GM19455 (cell line): ENCODE data around the gene PNPT1.
A peak's percentile ranks its signal among the peaks of the same experiment; 100 is the strongest.

Experiments used
- ATAC-seq: cut with Tn5 transposase; IDR thresholded peaks from one replicate; pipeline ENCODE4 v1.9.1; 2021; ENCODE audit not compliant: unreplicated experiment

The PNPT1 gene

GRCh38 chr2:55672630-55673029 is 21.0 kb downstream of the PNPT1 start:
- ATAC-seq, result no peak

DNA sequence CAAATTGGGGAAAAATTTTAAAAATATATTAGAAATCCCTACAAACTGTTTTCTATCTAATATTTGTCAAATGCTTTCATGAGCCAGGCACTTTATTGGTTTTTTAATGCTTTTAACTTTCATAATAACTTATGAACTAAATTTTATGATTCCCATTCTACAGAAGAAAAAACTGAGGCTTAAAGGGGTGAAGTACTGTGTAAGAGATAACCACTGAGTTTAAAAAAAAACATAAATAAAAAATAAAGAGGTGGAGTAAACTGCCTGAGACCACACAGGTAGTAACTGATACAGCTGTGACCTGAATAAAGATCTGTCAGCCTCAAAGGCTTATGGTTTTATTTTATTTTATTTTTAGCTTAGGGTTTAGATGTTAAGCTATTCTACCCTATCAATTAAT is 24.7 kb downstream of the PNPT1 start:
- no peak for ATAC-seq

GRCh38 chr2:55653255-55653654 is 40.4 kb downstream of the PNPT1 start:
- ATAC-seq, result no peak

DNA sequence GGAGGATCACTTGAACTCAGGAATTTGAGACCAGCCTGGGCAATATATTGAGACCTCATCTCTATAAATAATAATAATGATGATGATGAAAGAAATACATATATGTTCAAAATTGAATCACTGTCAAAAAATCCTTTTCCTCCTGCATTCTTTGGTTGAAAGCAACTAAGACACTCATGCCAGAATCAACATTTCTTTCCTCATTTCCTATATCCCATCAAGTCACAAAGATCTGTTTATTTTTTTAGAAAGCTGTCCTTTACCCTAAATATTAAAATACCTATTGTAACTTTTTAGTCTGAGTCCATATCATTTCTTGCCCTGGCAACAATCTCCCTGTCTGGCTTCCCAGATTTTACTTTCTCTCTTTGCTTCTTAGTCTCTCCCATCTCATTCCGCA is 44.4 kb downstream of the PNPT1 start:
- no peak for ATAC-seq

- no peak for ATAC-seq
Measured at GRCh38 chr2:55636831-55637230, 56.8 kb downstream of the PNPT1 start.

DNA sequence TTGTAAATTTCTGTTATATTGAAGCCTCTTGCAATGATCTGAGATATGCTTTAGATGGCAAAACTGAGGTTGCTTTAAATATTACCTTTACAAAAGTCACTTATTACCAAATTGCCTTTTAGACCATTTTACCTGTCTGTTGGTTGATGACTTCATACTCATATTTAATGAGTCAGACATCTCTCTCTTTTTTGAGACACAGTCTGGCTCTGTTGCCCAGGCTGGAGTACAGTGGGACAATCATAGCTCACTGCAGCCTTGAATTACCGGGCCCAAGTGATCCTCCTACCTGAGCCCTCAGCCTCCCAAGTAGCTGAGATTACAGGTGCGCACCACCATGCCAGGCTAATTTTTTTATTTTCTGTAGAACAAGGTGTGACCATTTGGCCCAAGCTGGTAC is 64.7 kb downstream of the PNPT1 start:
- no peak for ATAC-seq

- no peak for ATAC-seq
Measured at GRCh38 chr2:55627915-55628314, 65.7 kb downstream of the PNPT1 start.

GRCh38 chr2:55621802-55622201 is 71.8 kb downstream of the PNPT1 start:
- ATAC-seq, result no peak

- ATAC-seq, result no peak
Measured at GRCh38 chr2:55620123-55620779, 73.4 kb downstream of the PNPT1 start.

DNA sequence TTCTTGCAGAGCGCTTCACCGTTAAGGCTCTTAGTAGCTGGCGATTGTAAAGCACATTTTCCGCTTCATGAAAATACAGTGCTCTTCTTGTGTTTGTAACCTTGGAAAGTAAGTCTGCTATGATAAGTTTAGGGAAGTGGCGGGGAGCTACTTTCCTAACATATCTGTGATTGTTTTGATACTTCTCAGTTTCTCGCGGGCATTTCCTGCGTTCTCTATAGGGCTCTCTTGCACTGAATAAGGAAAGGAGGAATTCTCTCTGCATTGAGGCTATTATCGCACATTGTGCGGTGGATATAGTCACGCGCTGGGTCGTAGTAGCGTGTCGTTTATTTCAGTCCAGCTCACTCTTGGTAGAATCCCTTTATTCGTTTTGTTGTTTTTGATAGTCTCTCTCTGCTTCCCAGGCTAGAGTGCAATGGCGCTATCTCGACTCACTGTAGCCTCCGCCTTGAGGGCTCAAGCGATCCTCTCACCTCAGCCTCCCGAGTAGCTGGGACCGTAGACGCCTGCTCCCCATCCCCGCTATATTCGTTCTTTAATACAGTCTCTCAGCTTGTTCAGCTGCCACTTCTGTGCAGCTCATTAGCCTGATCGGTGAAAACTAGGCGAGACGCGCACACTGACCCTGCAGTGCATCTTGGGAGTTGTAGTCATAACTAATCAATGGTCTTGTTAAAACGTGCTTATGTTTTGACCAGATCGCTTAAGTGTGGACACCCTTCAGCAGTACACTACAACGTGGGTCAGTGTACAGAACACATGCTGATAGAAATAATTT is 75.2 kb downstream of the PNPT1 start:
- ATAC-seq, result peak; percentile 40

GRCh38 chr2:55618025-55618274 is 75.7 kb downstream of the PNPT1 start:
- ATAC-seq, result no peak

DNA sequence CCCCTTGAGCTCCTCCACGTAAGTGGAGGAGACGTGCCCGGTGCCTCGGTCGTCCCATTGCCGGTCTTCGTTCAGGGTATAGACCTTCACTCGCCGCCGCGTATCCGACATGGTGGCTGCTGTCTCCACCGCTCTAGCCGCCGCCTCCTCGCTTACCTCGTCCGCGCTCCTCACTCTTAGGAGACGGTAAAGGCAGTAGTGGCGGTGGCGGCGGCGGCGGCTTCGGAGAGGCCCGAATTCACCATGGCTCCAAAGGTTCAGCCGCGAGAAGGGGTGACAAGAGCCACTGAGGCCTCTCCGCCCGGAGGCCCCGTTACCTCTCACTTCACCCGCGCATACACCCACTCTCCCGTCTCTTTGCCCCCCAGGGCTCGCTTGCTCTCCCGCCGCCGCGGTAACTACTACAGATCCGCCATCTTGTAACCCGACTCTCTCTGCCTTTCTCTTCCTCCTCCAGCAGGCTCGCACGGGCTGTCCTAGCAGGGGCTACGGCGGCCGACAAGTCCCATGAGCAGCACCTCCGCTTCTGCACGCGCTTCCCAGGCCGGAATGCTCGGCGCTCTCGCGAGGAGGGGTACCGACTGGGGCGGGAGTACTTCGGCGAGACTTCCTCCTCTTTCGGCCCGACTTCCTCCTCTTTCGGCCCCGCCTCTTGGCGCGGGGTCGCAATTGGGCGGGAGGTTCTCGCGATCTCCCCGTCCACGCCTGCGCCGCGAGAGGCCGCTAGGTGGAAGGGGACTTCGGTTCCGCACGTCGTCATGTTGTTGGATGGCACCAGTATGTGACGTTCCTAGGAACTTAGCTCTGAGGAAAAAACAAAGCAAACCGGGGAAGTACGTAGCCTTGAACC is 76.2 kb downstream of the PNPT1 start, which contains the start of gene PPP4R3B:
Gene PPP4R3B, minus strand, starts transcription at position 448 of the 850 bp plus-strand sequence. Its CDS starts 337 bp downstream, at position 111.
- ATAC-seq, result peak; percentile 84

DNA sequence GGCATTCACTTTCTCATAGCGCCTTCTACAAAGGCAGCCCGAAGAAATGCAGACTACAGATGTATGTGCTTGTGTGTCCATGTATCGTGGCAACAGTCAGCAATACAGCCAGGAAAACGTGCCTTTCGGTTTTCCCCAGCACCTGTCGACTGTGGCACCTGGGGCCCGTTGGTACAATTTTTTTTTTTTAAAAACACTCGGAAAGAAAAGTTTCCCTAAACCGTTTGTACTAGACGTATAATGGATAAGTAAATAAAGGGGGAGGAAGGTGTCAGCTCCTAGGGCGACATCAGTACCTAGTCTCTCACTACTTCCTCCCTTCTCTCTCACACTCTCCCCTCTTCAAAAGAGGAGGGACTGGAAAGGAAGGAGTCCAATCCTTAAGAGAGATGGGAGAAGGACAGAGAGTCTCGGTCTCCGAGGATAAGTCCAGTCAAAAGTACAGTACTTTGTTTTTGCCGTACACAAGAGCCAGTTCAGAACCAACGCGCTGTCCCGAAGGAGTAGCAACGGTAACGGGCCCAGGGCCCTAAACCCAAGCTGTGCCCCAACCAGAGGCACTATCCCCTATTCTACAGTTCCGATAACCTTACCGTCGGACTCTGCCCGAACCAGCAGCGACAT is 77.0 kb downstream of the PNPT1 start:
- peak; percentile 13 for ATAC-seq

DNA sequence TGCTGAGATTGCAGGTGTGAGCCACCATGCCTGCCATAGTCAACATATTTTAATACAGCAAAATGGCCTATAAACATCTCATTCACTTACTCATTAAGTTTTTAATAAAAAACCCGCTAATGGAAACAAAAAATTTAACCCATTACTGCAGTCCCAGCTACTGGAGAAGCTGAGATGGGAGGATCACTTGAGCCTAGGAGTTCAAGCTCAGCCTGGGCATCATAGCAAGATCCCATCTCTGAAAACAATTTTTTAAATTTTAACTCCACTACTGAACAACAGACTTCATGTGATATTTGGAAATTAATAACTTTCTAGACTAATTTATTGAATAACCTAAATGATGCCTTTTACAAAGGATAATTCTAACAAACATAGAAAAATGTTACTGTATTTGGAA is 81.6 kb downstream of the PNPT1 start:
- ATAC-seq, result no peak

- no peak for ATAC-seq
Measured at GRCh38 chr2:55610954-55611743, 82.5 kb downstream of the PNPT1 start.

DNA sequence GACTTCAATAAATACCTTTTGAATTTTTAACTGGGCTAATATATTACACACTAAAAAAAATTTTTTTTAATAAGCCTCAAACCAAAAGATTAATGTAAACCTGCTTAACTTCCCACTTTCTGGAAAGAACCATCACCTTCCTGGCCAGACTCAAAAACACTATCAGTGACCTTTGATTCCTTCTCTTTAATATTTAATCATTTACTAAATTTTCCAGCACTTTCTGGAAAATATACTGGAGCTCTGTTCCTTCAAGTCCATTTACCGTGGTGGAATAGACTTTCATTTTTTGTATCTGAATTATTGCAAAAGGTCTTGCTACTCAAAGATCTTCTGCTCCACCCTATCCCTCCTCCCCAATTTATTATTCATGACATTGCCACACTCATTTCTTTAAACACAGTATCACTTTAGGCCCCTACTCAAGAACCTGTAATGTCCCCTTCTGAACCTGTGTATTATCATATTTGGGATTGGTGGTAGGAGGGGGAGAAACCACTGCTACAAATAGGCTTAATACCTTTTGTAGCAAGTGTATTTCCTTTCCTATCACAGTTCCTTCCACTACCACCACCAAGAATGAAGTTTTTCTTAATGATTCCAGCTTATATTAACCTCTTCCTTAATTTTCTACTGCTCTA is 83.6 kb downstream of the PNPT1 start:
- no peak for ATAC-seq

- no peak for ATAC-seq
Measured at GRCh38 chr2:55609193-55609794, 84.3 kb downstream of the PNPT1 start.

DNA sequence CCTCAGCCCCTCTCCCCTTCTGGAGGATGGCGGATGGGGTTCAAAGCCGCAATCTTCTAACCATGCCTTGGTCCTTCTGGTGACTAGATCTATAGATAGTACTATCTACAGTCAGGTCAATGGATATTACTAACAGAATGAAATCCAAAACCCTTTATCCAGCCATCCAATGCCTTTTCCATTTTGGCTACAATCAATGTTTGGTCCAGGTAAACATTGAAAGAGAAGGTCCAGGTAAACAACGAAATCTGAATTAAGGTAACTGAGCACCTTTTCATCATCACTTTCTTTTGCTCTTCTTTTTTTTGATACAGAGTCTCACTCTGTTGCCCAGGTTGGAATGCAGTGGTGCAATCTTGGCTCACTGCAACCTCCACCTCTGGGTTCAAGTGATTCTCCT is 85.9 kb downstream of the PNPT1 start:
- ATAC-seq, result no peak

GRCh38 chr2:55604027-55604565 is 89.5 kb downstream of the PNPT1 start:
- ATAC-seq, result no peak
